Fibroblast of skin of right biceps (primary cell): ENCODE results near the gene TNNI3K.
A peak's percentile ranks its signal among the peaks of the same experiment; 100 is the strongest.

ENCODE experiments used
- DNase-seq: peaks from one replicate; pipeline ENCODE4 v3.0.0-alpha.2; 2013

Gene TNNI3K

DNA sequence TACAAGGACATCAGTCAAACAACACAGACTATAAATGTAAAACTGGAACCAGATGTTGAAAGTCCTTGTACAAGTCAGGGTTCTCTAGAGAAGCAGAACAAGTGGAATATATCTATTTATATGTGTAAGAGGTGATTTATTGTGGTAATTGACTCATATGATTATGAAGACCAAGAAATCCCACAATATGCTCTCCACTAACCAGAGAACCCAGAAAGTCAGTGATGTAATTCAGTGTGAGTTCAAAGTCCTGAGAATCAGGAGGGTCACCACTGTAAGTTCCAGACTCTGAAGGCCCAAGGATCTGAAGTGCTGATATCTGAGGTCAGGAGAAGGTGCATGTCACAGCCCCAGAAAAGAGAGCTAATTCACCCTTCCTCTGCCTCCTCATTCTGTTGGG lies 220.2 kb downstream of the TNNI3K start:
- DNase-seq: no peak

GRCh38 chr1:74457253-74457652 lies 222.1 kb downstream of the TNNI3K start:
- no peak for DNase-seq

DNA sequence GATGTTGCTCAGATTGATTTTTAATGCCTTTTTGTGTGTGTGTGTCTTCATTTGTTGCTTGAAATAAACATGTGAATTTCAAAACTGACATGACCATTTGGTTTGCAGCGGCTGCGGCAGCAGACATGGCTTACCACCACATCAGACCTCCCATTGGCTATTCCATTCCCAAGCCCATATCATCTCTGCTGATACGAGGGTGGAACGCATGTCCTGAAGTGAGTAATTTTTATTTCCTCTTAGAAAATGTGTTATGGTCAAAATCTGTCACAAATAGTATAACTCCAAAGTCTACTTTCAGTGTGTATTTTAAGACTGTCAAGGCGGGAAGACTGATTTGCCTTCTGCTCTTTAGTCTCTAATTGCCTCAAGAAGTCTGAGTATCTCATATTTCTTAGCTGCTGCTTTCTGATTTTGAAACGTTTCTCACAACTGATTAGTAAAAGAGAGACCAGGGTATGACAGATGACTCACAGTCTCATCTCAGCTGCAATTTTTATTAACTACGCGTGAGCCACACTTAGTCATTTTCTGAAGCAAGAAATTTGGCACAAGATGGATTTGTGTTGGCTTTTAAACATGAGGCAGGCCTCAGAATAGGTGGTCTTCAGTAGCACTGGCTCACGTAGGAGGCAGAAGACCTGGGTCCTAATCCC lies 228.3 kb downstream of the TNNI3K start:
- DNase-seq: peak; percentile 83

DNA sequence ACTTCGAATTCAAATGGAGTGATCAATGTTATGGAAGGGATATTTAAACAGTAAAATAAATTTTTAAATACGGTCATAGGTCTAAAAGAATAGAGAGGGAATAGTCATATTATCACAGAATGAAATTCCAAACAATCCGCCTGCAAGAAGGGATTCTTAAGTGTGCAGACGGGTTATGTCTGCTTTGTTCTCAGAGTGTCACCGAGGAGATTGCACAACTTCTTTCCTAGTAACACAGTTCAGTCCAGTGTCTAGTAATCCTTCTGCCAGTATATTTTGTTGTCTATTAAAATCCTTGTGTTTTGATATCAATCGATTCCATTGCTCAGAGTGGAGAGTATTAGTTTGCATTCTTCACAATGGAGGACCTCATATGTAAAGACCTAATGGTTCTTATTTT lies 228.8 kb downstream of the TNNI3K start:
- no peak for DNase-seq

DNA sequence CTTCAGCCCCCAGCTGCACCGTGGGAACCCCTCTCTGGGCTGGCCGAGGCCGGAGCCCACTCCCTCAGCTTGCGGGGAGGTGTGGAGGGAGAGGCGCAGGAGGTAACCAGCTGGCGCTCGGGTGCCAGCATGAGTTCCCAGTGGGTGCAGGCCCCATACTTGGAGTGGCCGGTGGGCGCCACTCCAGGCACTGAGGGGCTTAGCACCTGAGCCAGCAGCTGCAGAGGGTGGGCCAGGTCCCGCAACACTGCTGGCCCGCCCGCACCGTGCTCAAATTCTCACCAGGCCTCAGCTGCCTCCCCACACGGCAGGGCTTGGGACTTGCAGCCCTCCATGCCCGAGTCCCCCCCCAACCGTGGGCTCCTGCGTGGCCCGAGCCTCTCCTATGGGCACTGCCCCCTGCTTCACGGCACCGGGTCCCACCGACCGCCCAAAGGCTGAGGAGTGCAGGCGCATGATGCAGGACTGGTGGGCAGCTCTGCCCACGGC lies 230.1 kb downstream of the TNNI3K start:
- DNase-seq: no peak

DNA sequence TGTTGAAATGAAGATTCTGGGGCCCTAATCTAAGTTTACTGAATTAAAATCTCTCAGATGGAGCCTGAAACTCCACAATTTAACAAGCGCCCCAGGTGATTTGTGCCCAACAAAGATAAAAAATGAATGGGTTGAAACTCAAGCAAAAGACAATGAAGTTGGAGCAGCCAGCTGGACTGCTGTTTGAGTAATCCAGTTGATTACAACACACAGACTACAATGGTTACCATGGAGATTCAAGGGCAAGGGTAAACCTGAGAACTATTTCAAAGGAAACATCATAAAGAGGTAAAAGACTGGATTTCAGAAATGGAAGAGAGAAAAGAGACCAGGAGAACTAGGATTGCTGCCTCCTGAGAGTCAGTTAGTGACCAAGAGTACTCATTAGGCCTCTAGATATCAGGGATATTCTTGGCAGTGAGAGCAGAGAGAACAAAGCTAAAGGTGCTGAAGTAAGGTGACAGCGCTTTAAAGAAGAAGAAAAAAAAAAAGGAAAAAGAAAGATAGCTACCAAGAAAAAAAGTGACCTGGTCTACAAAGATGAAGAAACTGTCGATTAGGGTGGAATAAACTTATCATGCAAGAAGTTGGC lies 232.7 kb downstream of the TNNI3K start:
- DNase-seq: no peak

- DNase-seq: peak; percentile 39
Measured at GRCh38 chr1:74468982-74469603, 233.9 kb downstream of the TNNI3K start.

DNA sequence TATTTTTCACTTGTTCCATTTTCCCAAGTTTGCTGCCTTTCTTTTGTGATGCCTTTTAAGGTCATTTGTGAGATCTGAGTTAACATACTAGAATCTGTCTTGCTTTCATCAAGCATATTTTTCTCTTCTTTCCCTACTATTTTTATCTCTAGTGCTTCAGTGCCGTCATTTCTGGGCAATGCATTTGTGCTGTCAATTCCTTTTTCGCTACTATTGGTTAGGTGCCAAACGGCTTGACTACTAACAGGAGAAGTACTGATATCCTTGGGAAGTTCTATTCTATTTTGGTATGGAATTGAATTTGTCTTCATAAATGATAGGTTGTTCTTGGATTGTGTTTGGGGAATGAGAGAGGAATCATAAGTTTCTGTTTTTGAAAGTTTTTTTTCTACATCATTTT lies 235.1 kb downstream of the TNNI3K start:
- peak; percentile 68 for DNase-seq

- DNase-seq: peak; percentile 29
Measured at GRCh38 chr1:74470936-74471335, 235.7 kb downstream of the TNNI3K start.

DNA sequence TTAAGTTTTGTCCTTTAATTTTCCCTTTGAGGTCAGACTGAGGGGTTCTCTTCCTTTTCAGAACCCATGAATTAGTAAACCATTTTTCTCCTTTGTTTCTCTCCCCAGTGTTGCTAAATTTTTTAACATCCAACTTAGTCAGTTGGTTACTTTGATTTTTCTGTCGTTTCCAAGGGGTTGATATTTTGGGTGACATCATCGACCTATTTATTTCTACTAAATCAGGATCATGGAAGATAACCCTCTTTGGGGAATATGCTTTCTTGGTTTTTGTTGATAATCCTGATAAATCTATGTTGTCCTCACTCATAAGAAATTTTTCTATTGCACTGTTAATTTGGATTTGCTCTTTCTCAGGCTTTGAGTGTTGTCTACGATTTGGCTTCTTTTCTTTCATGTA lies 236.3 kb downstream of the TNNI3K start:
- no peak for DNase-seq

- DNase-seq: peak; percentile 15
Measured at GRCh38 chr1:74474585-74474984, 239.4 kb downstream of the TNNI3K start.

GRCh38 chr1:74478979-74479378 lies 243.8 kb downstream of the TNNI3K start:
- DNase-seq: no peak

- DNase-seq: no peak
Measured at GRCh38 chr1:74480068-74480467, 244.9 kb downstream of the TNNI3K start.

DNA sequence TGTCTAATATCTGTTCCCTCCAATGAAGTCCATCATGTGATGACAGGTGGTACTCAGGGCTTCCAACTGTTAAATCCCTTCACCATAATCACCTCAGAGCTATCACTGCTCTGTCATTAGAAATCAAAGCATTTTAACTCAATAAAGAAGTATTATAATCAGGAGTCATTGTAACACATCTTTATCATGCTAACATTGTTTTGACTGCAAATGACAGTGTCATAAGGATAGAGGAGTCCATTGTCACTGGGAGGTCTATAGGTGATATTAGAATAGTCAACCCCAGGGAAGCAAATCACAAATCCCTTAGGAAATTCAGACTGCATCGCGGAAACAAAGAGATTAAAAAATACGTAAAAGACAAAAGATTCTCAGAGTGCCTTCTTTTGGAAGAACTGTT lies 246.4 kb downstream of the TNNI3K start:
- DNase-seq: no peak

DNA sequence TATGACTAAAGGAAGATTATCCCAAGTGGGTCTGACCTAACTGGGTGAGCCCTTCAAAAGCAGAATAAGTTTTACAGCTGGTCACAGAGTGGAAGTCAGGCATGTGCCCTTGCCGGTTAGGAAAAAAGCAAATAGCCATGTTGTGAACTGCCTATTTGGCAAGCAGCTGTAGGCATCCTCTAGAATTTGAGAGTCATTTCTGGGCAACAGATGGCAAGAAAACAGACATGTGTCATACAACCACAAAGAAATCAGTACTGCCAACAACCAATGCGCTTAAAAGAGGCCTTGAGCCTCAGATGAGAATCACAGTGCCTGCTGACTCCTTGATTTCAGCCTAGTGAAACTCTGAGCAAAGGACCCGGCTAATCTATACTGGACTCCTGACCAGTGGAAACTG lies 250.4 kb downstream of the TNNI3K start:
- DNase-seq: no peak

- no peak for DNase-seq
Measured at GRCh38 chr1:74486036-74486435, 250.8 kb downstream of the TNNI3K start.

DNA sequence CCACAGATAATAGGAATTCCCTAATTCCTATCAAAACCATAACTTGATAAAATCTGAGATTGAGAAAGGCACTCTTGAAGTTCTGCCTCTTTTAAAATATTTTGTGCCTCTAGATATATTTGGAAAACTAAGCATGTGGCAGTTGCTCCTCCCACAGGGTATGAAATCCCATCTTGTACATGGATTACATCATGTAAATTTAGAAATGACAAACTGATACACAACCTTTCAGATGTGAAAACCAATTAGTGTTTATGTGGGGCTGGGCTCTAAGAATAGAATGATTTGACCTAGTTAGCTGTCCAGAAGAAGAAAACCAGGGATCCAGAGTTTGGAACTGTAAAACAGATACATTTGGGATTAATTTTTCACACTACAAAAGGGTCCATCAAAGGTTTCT lies 261.5 kb downstream of the TNNI3K start:
- no peak for DNase-seq

DNA sequence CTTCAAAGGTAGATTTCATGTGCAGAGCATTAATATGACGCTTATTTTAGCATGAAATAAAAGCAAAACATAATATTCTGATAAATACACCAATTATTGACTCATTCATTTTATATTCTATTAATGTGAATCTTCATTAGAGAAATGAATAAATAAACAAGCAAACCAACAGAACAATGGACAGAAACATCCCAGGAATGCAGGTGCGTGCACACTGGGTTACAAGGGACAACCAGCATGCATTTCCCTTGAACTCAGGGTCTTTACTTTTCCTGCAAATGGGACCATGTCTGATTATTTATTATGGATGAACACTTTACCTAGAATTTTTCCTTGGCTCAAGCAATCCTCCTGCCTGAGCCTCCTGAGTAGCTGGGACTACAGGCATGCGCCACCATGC lies 263.7 kb downstream of the TNNI3K start:
- DNase-seq: no peak

GRCh38 chr1:74502432-74502831 lies 267.2 kb downstream of the TNNI3K start:
- DNase-seq: peak; percentile 46

- no peak for DNase-seq
Measured at GRCh38 chr1:74502858-74503257, 267.7 kb downstream of the TNNI3K start.

DNA sequence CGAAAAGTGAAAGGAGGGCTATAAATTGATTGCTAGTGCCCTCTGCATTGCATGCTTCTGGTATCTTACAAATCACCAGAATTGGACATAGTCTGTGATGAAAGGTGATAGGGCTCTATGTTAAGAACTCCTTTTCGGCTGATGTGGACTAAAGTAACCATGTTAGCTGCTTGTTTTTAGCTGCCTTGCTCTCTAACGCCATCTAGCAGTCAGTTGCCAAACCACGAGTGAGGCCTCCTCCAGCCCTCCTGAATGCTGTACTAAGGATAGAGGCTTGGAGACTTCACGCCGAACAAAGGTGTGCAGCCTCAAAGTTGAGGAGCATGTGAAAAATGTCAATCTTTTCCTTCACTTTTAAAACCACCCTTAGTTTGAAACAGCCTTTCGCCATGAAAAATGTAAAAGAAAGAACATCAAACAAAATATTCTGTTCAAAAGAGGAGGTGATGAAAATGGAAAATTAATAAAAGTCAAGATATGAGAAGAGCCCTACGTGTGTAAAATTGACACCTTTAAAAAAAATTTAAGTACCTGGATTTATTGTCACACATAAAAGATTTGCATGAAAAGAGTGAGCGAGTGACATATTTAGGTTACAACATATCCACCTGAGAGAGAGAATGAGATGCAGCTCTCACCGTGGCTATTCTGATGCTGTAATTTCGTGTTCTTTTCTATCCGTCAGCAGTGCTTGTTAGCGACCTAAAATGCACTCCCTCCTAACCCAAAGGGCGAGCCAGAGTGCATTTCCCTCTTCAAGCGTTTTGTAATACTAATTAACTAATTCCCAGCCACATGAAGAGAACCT lies 269.1 kb downstream of the TNNI3K start:
- DNase-seq: peak; percentile 44

DNA sequence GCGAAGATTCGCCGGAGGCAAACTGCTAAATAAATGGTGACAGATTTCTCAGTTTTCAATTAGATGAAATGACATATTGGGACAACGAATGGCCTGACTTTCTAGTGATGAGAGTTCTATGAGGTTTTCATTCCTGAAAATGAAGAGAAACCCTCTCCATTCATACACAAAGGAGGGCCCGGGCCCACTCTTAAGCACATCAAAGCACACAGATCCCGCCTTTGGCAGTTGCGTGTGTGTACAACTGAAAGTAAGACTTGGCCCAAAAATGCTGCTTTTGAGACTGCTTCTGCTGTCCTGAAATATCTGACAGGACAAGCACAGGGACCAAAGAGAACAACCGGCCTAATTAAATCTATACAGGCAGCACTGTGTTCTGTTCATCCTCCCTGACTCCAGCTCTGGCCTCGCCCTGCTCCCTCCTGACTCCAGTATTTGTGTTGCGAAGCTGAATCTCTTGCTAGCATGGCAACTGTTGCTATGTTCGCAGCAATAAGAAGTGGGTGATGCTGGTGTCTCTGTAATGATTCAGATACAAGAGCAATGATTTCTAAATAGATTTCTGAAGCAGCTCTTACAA lies 269.8 kb downstream of the TNNI3K start:
- DNase-seq: no peak
